Activated naive CD4-positive, alpha-beta T cell treated with anti-CD3 and anti-CD28 coated beads for 36 hours (primary cell): ENCODE data around the gene MTFR1L. TPM values are rescaled to one million over a fixed set of nuclear protein-coding genes. Genes with fewer than 3 reads are reported as not detected.

ENCODE experiments used
- CTCF ChIA-PET: fragments of 350-600 bp; sonication (Branson Sonifier 250); formaldehyde crosslinking; loops from one replicate; lab custom pipeline; 2021; ENCODE audit warnings: antibody characterized with exemption; lab: Charles Lee
- DNase-seq: peaks from one replicate; pipeline ENCODE4 v3.0.0-alpha.2; 2020
- H3K27ac Mint-ChIP-seq: one replicate; pipeline ENCODE4 v1.8.0; 2021; ENCODE audit warnings: mild to moderate bottlenecking, mixed read lengths
- H3K27me3 Mint-ChIP-seq: one replicate; pipeline ENCODE4 v1.8.0; 2021; ENCODE audit warnings: low read depth, mixed read lengths
- H3K36me3 Mint-ChIP-seq: one replicate; pipeline ENCODE4 v1.8.0; 2021; ENCODE audit warnings: low read depth, mixed read lengths
- H3K4me1 Mint-ChIP-seq: one replicate; pipeline ENCODE4 v1.8.0; 2021; ENCODE audit warnings: low read depth, mixed read lengths
- H3K4me3 Mint-ChIP-seq: one replicate; pipeline ENCODE4 v1.8.0; 2021; ENCODE audit warnings: mild to moderate bottlenecking, moderate library complexity, mixed read lengths
- H3K9me3 Mint-ChIP-seq: one replicate; pipeline ENCODE4 v1.8.0; 2021; ENCODE audit warnings: mixed read lengths
- intact Hi-C: fragments of 100-400 bp; cut with micrococcal nuclease; formaldehyde crosslinking; loops from one replicate; pipeline ENCODE4 v1.15.1; 2023
- total RNA-seq, 2 experiments: library from RNA; stranded (reverse); gene quantifications; one replicate each; pipeline ENCODE4 v1.2.3, GENCODE V29; 2021

Gene MTFR1L
- total RNA-seq, 2 experiments from 2014 or later = 22.2 to 23.5 TPM

- CTCF ChIA-PET = interaction anchor here (0.5 to 1.0 kb wide), 3 partner anchors 36 to 238 kb away, joined by 3 to 6 read pairs (median 4); no protein-coding TSS in a partner anchor
- peak; percentile 92 for DNase-seq
- Mint-ChIP-seq H3K4me3 (peak within 1 kb of the TSS; percentile 92), H3K9me3 (no peaks in the 10 kb centered on the region), H3K4me1 (peaks cover 15% of the 10 kb centered on the region), H3K36me3 (no peaks in the 10 kb centered on the region), H3K27ac (peak within 1 kb of the TSS; percentile 87), H3K27me3 (no peaks in the 10 kb centered on the region)
- intact Hi-C loops = loop anchor here (1.0 kb wide), 3 partner anchors 16 to 139 kb away; partner anchors contain the start of genes PAFAH2 and PAQR7
Observed at GRCh38 chr1:25858906-25859789, 39.4 kb downstream of the MTFR1L start, which contains the start of gene AUNIP. TSS of gene AUNIP (minus strand) at chr1:25859457. CDS start at chr1:25859357, 100 bp downstream.

DNA sequence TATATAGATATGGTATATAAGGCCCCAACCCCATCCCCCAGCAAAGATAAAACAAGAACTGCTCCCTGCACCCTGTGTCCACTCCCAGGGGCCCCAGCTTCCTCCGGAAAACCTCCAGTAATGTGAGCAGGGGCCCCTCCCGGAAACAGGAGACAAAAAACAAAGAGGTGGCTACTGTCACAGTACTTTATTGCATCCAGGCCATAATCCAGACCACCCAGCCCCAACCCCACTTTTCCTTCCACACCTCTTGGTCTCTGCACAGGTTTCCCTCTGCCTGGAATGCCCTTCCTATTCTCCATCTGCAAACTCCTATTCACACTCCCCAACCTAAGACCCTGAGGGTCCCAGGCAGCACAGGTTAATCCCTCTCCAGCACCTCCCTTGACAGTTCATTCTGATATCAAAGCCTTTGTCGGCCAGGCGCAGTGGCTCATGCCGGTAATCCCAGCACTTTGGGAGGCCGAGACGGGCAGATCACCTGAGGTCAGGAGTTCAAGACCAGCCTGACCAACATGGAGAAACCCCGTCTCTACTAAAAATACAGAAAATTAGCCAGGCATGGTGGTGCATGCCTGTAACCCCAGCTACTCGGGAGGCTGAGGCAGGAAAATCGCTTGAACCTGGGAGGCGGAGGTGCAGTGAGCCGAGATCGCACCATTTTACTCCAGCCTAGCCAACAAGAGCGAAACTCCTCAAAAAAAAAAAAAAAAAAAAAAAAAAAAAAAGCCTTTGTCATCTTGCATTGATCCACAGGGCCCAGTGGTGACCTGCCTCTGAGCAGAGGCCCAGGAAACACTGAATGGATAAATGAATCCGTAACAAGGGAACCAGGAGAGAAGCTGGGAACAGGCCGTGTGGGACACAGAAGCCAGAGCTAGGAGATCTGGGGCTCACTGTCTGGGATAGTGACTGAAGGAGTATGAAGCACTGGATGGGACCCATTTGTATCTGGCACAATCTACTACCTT lies 41.8 kb downstream of the MTFR1L start:
- H3K27me3 Mint-ChIP-seq = no peaks in the 10 kb centered on the region
- H3K36me3 Mint-ChIP-seq = peaks cover 1% of the 10 kb centered on the region
- intact Hi-C loops = no loop called here
- H3K27ac Mint-ChIP-seq = no peak overlapping the region
- H3K4me1 Mint-ChIP-seq = peaks cover 15% of the 10 kb centered on the region
- CTCF ChIA-PET = interaction anchor here (1.3 kb wide), 1 partner anchor 9 kb away, joined by 3 read pairs; no protein-coding TSS in a partner anchor
- DNase-seq = no peak
- H3K9me3 Mint-ChIP-seq = no peaks in the 10 kb centered on the region
- no peak overlapping the region for H3K4me3 Mint-ChIP-seq

DNA sequence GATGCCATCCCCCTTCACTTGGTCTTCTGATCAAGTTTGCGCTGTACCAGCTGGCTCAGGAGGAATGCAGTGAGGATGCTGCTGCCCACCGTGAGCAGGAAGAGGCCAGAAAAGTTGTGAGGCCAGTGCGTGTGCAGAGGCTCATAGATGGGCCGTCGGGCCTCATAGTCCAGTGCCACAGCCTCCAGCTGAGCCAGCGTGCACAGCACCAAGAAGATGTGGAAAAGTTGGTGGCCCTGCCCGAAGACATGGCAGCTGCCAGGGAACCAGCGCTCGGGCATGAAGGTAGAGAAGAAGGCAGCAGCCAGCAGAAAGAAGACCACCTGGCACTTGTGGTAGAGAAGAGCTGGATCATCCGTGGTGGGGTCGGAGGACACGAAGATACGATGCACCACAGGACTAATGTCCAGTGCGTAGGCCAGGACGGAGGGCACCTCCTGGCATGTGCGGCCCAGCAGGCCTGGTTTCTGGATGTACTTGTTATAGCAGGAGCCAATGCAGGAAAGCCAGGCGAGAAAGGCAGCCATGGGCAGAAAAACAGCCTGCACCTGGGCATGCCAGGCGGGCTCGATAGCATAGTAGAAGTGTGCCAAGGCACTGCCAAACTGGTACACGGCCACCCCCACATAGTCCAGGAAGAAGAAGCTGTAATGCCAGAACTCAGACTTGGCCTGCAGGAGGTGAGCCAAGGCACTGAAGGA lies 43.2 kb downstream of the MTFR1L start:
- CTCF ChIA-PET = interaction anchor here (1.3 kb wide), 1 partner anchor 8 kb away, joined by 3 read pairs; no protein-coding TSS in a partner anchor
- Mint-ChIP-seq H3K4me1 (peaks cover 15% of the 10 kb centered on the region), H3K36me3 (peaks cover 1% of the 10 kb centered on the region), H3K9me3 (no peaks in the 10 kb centered on the region), H3K27me3 (no peaks in the 10 kb centered on the region), H3K4me3 (no peak overlapping the region), H3K27ac (no peak overlapping the region)
- intact Hi-C loops = no loop called here
- no peak for DNase-seq

GRCh38 chr1:25863486-25864262 lies 43.9 kb downstream of the MTFR1L start:
- Mint-ChIP-seq H3K27me3 (no peaks in the 10 kb centered on the region), H3K27ac (no peak overlapping the region), H3K36me3 (peaks cover 1% of the 10 kb centered on the region), H3K9me3 (no peaks in the 10 kb centered on the region), H3K4me1 (peaks cover 10% of the 10 kb centered on the region), H3K4me3 (no peak overlapping the region)
- no peak for DNase-seq
- CTCF ChIA-PET = no interaction called here
- intact Hi-C loops = no loop called here

GRCh38 chr1:25864434-25864833 lies 44.7 kb downstream of the MTFR1L start:
- H3K27ac Mint-ChIP-seq = no peak overlapping the region
- CTCF ChIA-PET = no interaction called here
- peaks cover 1% of the 10 kb centered on the region for H3K36me3 Mint-ChIP-seq
- intact Hi-C loops = no loop called here
- H3K4me1 Mint-ChIP-seq = peaks cover 5% of the 10 kb centered on the region
- no peak for DNase-seq
- H3K9me3 Mint-ChIP-seq = no peaks in the 10 kb centered on the region
- H3K27me3 Mint-ChIP-seq = no peaks in the 10 kb centered on the region
- no peak overlapping the region for H3K4me3 Mint-ChIP-seq

DNA sequence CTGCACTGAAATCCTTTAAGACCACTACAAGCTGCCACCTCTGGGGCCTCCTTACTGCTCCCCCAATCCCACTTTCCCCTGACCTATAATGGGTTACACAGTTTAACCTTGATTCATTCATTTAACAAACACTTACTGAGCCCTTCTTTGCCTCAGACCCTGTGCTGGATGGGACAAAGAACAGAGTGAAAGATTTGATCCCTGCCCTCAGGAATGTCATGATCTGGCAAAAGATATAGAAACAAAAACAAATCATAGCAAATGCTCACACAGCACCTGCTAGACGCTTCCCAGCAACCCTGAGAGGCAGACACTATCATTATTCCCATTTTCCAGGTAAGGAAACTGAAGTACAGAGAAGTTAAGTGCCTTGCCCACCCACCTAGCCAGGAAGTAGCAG lies 46.5 kb downstream of the MTFR1L start:
- H3K27me3 Mint-ChIP-seq = no peaks in the 10 kb centered on the region
- no peak for DNase-seq
- peaks cover 1% of the 10 kb centered on the region for H3K36me3 Mint-ChIP-seq
- no peak overlapping the region for H3K27ac Mint-ChIP-seq
- intact Hi-C loops = no loop called here
- CTCF ChIA-PET = no interaction called here
- H3K4me3 Mint-ChIP-seq = no peak overlapping the region
- no peaks in the 10 kb centered on the region for H3K4me1 Mint-ChIP-seq
- no peaks in the 10 kb centered on the region for H3K9me3 Mint-ChIP-seq

DNA sequence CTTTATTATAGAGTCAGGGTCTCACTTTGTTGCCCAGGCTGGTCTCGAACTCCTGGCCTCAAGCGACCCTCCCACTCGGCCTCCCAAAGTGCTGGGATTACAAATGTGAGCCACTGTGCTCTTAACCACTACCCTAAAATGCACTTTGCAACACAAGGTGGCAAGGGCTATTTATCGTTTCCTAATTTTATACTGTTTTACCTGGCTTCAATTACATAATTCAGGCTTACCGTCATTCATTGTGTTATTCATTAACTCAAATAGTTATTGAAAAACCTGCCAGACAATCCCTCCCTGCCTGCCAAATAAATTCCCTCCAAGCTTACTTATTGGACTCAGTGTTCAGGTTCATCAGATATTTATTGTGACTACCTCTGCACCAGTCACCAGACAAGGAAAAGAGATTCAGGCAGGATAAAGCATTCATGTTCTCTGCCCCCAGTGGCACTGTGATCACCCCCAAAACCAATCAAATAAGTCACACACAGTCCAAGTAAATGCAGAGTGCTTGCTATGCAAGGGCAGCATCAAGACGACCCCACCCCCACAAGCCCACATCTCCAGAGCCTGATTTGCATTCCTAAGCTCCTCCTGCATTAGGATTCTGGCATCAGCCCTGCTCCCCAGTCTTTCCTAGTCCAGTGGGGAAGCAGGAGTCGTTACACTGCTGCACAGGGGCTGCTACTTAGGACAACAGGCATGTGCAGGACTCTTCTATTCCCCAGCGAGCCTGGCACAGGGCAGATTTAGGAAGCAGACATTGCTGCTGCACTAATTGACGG lies 47.6 kb downstream of the MTFR1L start:
- CTCF ChIA-PET = interaction anchor here (1.3 kb wide), 1 partner anchor 12 kb away, joined by 6 read pairs; no protein-coding TSS in a partner anchor
- Mint-ChIP-seq H3K4me3 (no peak overlapping the region), H3K27me3 (no peaks in the 10 kb centered on the region), H3K4me1 (no peaks in the 10 kb centered on the region), H3K36me3 (peaks cover 1% of the 10 kb centered on the region), H3K9me3 (no peaks in the 10 kb centered on the region), H3K27ac (no peak overlapping the region)
- intact Hi-C loops = no loop called here
- no peak for DNase-seq

DNA sequence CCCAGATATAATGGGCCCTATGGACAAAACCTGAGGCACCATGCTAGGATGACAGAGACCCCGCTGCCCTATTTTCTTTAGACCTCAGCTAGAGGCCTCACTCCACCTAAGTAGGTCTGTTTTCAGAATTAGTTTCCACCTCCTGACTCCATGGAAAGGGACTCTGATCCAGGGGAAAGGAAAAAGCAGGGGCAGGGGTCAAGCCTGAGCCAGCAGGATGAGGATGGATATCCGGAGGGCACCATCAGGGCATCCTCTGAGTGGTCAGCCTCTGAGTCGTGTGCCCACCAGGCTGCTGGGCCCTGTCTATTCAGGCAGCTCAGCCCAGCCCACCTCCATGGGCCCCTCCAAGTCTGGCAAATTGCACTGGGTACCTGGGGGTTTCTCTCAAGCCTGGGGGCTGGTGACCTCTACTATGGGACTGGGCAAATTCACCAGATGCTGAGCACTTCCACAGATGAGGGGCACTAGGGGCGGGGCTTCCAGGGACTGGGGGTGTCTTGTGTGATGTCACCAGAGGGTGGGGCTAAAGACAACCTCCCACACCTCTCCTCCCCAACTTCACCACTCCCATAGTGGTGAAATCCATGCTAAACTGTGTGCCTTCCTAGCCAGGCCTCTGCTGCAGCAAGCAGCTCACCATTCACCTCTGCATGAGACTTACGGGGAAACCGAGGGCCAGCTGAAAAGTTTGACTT lies 50.3 kb downstream of the MTFR1L start:
- CTCF ChIA-PET = interaction anchor here (0.9 kb wide), 1 partner anchor 8 kb away, joined by 3 read pairs; no protein-coding TSS in a partner anchor
- DNase-seq = no peak
- intact Hi-C loops = no loop called here
- H3K27me3 Mint-ChIP-seq = no peaks in the 10 kb centered on the region
- peaks cover 6% of the 10 kb centered on the region for H3K4me1 Mint-ChIP-seq
- peaks cover 1% of the 10 kb centered on the region for H3K36me3 Mint-ChIP-seq
- no peak overlapping the region for H3K4me3 Mint-ChIP-seq
- no peak overlapping the region for H3K27ac Mint-ChIP-seq
- H3K9me3 Mint-ChIP-seq = no peaks in the 10 kb centered on the region

DNA sequence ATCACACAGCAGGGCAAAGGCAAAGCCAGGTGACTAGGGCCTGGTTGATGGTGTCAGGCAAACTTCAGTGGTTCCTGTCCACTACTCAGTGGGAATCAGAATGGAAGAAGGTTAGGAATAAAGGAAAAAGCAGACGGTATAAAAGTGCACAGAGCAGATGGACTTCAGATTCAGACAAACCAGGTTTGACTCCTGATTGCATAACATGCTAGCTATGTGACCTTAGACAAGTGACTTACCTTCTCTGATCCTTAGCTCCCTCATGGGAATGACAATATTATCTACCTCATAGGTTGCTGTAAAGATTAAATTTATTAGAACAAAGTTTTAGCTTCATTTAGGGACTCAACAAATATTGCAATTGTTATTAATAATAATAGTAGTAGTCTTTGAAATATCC lies 50.9 kb downstream of the MTFR1L start:
- H3K4me3 Mint-ChIP-seq = no peak overlapping the region
- CTCF ChIA-PET = interaction anchor here (0.6 to 0.9 kb wide), 2 partner anchors 9 to 301 kb away, joined by 3 read pairs; partner anchors contain the start of gene ZNF593OS
- H3K4me1 Mint-ChIP-seq = peaks cover 6% of the 10 kb centered on the region
- H3K27ac Mint-ChIP-seq = no peak overlapping the region
- H3K27me3 Mint-ChIP-seq = no peaks in the 10 kb centered on the region
- no peak for DNase-seq
- intact Hi-C loops = no loop called here
- H3K36me3 Mint-ChIP-seq = peaks cover 1% of the 10 kb centered on the region
- H3K9me3 Mint-ChIP-seq = no peaks in the 10 kb centered on the region

DNA sequence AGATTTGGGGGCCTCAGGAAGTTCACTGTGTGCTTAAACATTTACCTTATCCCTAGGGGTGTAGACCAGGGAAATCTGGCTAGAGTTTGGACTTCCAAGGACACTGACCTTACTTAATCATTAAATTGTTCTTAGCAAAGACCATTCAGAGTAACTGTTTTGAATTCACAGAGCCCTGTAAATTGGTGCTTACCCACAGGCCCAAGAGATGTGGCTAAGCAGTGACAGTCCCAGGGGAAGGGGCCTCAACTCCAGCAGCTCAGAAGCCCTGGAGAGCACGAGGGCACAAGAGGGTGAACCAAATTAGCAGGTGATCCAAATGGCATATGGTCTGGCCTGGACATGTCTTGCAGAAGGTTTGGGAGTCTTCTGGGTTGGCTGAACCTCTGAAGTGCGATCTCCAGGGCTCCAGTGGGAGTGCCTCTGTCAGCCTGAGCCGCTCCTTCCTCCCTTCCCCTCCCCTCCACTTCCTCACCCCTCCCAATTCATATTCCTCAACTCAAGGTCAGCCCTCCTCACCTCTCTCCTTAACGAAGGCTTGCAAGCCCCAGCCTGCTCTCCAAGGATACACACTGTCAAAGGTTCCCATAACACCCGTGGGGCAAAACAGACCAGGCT lies 51.4 kb downstream of the MTFR1L start:
- CTCF ChIA-PET = interaction anchor here (0.6 to 0.9 kb wide), 2 partner anchors 9 to 301 kb away, joined by 3 read pairs; partner anchors contain the start of gene ZNF593OS
- no peaks in the 10 kb centered on the region for H3K27me3 Mint-ChIP-seq
- peaks cover under 1% of the 10 kb centered on the region for H3K36me3 Mint-ChIP-seq
- intact Hi-C loops = no loop called here
- no peaks in the 10 kb centered on the region for H3K9me3 Mint-ChIP-seq
- no peak overlapping the region for H3K27ac Mint-ChIP-seq
- no peak for DNase-seq
- no peak overlapping the region for H3K4me3 Mint-ChIP-seq
- H3K4me1 Mint-ChIP-seq = peaks cover 8% of the 10 kb centered on the region
